Stimulated activated CD4-positive, alpha-beta T cell treated with anti-CD3 and anti-CD28 coated beads, Interleukin-4, amount 100 ng/mL, for 4 hours (primary cell): ENCODE measurements around the gene ATXN10.
"Not testable (repeated sequence)": the region's sequence is repeated elsewhere in the genome, so short reads cannot be mapped to it uniquely, and the experiment has no call there.

Source experiments
- DNase-seq, 2 experiments: peaks; one replicate each; pipeline ENCODE4 v3.0.0-alpha.2; 2020

The ATXN10 gene

GRCh38 chr22:45790401-45790800 lies 118.8 kb downstream of the ATXN10 start:
- no peak for DNase-seq

GRCh38 chr22:45793161-45793560 lies 121.5 kb downstream of the ATXN10 start:
- no peak for DNase-seq

DNA sequence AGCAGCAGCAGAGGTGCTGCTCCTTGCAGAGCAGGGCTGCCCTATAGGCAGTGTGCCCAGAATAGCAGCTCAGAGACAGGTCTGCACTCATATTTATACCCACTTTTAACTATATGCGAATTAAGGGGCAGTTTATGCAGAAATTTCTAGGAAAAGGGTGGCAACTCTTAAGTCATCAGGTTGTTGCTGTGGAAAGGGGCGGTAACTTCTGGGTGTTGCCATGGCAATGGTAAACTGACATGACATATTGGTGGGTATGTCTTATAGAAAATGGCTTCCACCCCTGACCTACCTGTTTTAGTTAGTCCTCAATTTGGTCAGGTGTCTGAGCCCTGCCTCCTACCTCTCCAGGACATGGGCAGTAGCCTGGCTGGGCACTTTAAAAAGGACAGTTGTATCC lies 122.3 kb downstream of the ATXN10 start:
- DNase-seq, result no peak

DNA sequence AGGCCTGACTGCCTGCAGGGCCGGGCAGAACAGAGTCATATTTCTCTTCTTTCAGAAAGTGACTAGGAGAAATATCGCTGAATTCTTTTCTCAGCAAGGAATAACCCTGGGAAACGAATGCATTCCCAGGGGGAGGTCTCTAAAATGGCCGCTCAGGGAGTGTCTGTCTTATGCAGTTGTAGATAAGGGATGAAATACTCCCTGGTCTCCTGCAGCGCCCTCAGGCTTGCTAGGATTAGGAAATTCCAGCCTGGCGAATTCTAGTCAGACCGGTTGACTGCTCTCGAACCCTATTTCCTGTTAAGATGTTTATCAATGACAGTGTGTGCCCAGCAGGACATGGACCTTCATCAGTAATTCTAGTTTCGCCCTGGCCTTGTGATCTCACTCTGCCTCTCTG lies 124.4 kb downstream of the ATXN10 start:
- not testable (repeated sequence) for DNase-seq

DNA sequence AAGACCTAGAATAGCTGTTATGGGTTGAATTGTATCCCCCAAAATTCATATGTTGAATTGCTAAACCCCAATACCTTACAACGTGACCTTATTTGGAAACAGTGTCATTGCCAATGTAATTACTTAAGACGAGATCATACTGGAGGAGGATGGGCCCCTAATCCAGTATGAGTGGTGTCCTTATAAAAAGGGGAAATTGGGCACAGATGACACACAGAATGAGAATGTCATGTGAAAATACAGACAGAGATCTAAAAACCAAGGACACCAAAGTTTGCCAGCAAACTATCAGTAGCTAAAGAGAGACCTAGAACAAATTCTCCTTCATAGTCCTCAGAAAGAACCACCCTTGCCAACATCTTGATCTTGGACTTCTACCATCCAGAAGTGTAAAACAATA lies 127.7 kb downstream of the ATXN10 start:
- no peak for DNase-seq

DNA sequence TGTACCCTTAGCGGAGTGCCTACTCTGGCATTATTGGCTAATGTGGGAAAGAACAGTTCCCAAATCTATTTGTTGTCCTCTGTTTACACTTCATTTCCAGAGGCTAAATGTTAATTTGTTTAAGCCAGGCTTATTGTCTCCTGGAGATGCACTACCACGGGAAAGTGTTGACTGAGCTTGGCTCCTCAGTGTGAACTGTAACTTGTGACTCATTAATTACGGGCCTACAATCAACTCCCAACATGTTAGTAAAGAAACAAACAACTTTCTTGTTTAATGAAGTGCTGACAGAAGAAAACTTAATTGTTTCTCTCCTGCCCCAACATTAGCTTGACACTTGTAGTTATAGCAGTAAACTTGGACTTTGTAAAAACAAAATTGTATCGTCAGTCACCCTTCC lies 130.4 kb downstream of the ATXN10 start:
- no peak for DNase-seq

- no peak for DNase-seq
Measured at GRCh38 chr22:45804319-45804985, 132.8 kb downstream of the ATXN10 start.

DNA sequence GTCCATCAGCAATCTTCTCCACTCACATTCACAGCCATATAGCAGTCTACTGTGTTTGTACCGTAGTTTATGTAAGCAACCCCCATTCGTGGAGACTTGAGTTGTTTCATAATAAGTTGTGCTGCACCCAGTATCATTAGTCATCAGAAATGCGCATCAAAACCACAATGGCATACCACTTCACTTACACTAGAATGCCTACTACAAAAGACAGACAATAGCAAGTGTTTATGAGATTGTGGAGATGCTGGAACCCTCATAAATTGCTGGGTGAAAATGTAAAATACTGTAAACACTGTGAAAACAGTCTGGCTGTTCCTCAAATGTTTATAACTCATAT lies 133.3 kb downstream of the ATXN10 start:
- no peak for DNase-seq

DNA sequence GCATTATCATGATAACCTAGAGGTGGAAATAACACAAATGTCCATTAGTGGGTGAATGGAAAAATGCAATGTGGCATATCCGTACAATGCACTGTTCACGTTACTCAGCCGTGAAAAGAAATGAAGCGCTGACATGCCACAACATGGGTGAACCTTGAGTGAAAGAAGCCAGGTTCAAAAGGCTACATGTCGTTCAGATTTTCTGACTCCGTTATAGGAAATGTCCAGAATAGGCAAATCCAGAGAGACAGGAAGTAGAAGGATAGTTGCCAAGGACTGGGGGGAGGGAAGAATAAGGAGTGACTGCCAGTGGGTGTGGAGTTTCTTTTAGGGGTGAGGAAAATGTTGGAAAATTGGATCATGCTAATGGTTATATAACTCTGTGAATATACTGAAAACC lies 133.8 kb downstream of the ATXN10 start:
- DNase-seq, result no peak

DNA sequence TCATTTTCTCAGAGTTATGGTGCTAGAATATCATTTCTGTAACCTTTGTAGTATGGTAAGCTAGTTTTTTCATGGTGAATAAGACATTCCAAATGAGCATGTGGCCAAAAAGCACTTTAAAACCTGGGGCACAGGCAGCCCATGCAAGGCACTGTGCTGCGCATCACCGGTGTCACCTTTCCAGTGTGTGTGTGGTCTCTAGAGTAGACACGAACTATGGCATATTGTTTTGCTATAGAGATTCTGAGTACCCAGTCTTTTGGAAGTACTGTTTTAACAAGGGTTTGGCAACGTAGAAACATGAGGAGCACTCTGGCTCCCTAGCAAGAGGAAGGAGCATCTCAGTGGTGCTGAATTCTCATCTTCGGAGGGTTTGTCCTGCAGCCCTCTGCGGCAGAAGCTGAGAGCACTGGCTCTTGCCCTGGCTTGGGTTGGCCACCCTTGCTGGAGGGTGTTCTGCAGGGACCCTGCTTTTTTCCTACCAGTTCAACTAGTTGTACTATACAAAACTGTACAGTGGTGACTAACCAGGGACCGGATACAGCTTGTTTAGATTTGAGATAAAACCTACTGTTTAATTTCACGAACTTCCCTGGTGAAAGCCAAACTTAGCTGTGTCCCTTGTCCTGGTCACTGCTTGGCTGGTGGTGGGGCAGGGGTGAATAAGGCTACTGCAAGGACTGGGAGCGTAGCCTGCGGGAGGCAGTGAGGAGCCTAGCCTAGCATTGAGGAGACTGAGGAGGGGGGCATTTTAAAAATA lies 135.7 kb downstream of the ATXN10 start:
- no peak for DNase-seq

DNA sequence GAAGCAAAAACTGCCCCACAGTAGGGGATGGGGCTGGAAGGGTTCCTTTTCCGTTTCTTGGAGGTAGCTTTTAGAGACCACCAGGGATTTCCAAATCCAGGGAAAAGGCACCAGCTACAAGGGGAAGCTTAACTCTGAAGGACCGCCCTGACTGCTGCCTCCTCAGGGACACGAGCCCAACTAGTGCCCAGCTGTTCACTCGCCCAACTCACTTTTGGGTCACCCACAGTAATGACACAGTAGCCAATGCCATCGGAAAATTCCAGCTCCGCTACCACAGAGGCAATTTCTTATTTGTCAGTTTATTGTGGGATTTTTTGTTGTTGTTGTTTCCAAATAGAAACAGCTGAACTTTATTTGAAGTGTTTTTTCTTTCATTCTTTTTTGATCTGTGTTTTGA lies 141.3 kb downstream of the ATXN10 start:
- DNase-seq, result no peak

- DNase-seq, result no peak
Measured at GRCh38 chr22:45814198-45814597, 142.6 kb downstream of the ATXN10 start.

DNA sequence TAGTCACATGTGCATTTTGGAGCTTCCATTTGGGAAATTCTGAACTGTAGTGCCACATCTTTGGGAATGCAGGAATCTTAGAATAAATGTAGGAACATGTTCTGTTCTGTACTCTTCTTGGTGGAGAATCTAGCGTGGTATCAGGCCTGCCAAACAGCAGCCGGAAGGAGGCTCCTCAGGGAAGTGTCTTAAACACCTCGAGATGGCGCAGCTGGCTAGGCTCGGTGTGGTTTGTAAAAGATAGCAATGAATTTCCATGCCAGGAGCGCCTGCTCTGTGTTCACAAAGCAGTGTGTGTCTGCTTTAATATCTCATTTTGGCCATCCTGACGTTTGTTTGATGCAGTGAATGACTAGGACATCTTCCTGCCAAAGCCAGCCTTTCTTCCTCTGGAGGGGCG lies 145.1 kb downstream of the ATXN10 start:
- no peak for DNase-seq

DNA sequence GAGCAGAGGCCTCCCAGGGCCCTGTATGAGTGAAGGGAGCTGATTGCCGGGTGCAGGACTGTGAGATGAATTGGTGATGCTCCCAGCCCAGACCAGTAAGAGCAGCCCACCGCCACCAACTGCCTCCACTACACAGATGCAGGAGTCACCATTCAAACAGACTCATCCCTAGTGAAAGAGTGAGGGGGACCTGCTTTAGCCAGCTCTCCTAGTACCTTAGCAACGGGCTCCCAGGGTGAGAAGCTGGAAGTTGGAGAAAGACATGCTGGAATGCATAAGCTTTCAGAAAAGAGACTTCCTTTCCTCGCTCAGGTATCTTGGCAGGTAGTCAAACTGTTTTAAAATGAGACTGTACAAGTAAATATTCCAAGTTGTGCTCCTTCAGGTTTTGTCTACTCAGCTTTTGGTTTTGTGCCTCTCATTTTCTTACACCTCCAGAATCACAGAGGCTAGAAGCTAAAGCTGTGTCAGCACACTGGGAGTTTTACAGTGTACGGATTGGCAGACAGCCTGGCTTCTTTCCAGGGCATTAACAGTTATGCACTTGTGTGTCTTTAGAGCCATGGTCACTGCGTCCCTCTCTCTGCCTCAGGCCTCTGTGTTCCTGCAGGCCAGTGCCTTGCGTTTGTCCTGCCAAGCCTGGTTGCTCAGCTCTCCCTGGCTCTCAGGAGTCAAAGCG lies 146.2 kb downstream of the ATXN10 start:
- no peak for DNase-seq

DNA sequence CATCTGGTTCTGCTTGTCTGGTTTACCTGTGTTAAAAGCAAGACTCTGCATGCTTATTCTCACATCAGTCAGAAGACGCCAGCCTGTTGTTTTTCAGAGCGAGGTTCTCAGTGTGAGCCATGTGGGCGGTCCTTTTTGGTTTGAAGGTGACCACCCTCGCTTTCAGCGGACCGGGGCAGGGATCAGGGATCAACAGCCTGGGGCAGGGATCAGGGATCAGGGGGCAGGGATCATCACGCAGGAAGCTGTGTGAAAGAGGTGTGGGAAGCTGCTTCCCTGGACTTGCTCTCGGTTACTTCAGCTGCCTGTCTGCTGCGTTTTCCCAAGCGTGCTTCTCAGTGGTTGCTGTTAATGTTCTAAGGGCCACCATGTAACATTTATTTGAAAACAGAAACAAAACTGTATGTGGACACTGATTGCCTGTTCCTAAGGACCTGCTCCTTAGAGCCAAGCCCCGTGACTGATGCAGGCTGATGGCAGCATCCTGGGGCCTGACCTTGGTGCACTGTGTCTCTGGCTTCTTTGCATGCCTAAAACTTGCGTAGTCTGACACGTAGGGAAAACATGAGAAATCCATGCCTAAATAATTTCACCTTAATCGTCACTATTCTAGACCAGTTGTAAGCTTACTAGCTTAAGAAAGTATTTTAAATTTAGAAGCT lies 146.9 kb downstream of the ATXN10 start:
- DNase-seq, result no peak

GRCh38 chr22:45819305-45819704 lies 147.7 kb downstream of the ATXN10 start:
- DNase-seq, result no peak

DNA sequence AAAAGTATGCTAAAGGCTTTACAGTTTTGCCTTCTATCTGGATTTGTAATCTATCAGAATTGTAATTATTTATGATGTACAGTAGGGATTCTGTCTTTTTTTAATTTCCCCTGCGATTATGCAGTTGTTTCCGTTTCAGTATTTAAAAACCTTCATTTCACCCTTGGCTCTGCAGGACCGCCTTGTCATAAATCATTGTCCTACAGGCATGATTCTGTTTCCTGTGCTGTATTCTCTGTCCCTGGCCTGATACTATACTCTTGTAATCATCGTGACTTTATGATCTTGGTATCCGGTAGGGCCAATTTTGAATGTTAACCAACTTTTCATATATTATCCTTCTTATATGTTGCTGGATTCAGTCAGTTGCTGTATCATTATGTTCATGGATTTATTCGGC lies 151.7 kb downstream of the ATXN10 start:
- no peak for DNase-seq

DNA sequence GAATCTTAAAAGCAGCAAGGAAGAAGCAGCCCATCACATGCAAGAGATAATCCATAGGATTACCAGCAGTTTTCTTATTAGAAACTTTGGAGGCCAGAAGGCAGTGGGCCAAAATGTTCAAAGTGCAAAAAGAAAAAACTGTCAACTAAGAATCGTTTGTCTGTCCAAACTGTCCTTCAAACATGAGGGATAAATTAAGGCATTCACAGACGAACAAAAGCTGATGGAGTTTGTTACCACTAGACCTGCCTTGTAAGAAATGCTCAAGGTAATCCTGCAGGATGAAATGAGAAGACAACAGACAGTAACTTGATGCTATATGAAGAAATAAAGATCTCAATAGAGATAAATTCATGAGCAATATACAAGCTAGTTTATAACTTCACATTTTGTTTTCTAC lies 154.9 kb downstream of the ATXN10 start:
- no peak for DNase-seq

DNA sequence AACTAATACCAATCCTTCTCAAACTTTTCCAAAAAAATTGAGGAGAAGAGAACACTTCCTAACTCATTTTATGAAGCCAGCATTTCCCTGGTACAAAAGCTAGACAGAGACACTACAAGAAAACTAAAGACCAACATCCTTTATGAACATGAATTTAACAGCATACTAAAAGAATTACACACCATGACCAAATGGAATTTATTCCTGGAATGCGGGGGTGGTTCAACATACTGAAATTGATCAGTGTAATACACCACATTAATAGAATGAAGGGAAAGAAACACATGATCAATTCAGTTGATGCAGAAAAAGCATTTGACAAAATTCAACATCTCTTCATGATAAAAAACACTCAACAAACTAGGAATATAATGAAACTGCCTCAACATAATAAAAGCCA lies 157.2 kb downstream of the ATXN10 start:
- DNase-seq, result no peak

DNA sequence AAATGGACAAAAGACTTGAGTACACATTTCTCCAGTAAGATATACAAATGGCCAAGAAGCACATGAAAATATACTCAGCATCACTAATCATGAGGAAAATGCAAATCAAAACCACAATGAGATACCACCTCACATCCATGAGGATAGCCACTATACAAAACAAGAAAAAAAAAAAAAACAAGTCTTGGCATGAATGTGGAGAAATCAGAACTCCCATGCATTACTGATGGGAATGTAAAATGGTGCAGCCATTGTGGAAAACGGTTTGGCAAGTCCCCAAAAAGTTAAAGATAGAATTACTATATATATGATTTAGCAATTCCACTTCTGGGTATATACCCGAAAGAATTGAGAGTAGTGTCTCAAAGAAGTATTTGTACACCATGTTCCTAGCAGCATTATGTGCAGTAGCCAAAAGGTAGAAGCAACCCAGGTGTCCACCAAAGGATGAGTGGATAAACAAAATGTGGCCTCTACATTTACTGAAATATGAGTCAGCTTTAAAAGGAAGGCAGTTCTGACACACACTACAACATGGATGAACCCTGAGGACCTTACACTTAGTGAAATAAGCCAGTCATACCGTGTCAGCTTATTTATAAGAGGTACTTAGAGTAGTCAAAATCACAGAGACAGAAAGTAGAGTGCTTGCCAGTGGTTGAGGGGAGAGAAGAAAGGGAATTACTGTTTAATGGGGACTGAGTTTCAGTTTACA lies 159.1 kb downstream of the ATXN10 start:
- DNase-seq, result no peak

- no peak for DNase-seq
Measured at GRCh38 chr22:45831394-45831793, 159.8 kb downstream of the ATXN10 start.

GRCh38 chr22:45832180-45832579 lies 160.5 kb downstream of the ATXN10 start:
- DNase-seq, result no peak

DNA sequence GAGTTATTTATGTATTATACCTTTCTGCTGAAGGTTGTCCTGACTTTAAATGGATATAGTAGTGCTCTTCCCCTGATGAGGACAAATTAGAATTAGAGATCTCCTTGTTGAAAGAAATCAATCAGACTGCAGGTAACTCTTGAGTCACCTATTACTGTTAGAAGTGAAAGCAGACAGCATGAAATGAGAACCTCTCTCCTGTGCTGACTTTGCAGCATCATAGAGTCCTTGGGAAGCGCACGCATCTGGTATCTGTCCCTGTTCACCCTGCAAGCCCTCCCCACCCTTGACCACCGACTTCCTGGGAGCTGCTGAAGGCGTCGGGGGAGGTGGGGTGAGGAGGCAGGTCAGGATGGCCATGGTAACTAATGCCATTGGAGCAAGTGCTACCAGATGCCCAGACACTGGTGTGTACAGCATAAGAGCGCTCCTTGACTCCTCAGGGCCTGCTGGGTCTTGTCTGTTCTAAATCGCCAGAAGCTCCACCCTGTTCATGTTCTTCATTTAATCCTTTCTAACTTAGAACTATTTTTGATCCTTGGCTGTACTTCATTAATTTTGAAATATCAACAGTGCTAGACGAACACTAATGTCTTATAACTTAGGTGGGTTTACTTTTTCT lies 161.4 kb downstream of the ATXN10 start:
- DNase-seq, result no peak
